Endometrial microvascular endothelial cells (primary cell): ENCODE measurements around the gene ADAMTS12. TPM values are rescaled to one million over a fixed set of nuclear protein-coding genes. Genes with fewer than 3 reads are reported as not detected.

Experiments
- in situ Hi-C: cut with HindIII; loops from 2 replicates; pipeline ENCODE4 v1.10.0; 2017; ENCODE audit warnings: low sequenced_read_pairs, low pct_unique_long_range_greater_than_20kb; ENCODE audit errors: inconsistent ontology term
- total RNA-seq: library from RNA; depleted of rRNA; stranded (reverse); fragments of >200 nt; gene quantifications from one replicate; pipeline ENCODE4 v1.2.3, GENCODE V29; 2015; ENCODE audit errors: inconsistent ontology term

ADAMTS12 gene
- total RNA-seq, 1 donor from 2014 or later: 0.84 TPM

- in situ Hi-C loops: loop anchor here (25.0 kb wide), 1 partner anchor 95 kb away; no protein-coding TSS in a partner anchor
Measured at GRCh38 chr5:33817301-33817700, 74.5 kb downstream of the ADAMTS12 start.

GRCh38 chr5:33816791-33817190 lies 75.0 kb downstream of the ADAMTS12 start:
- in situ Hi-C loops: loop anchor here (25.0 kb wide), 1 partner anchor 96 kb away; no protein-coding TSS in a partner anchor

- in situ Hi-C loops: loop anchor here (25.0 kb wide), 1 partner anchor 100 kb away; no protein-coding TSS in a partner anchor
Measured at GRCh38 chr5:33812746-33813145, 79.0 kb downstream of the ADAMTS12 start.

- in situ Hi-C loops: loop anchor here (25.0 kb wide), 1 partner anchor 102 kb away; no protein-coding TSS in a partner anchor
Measured at GRCh38 chr5:33810491-33811120, 81.2 kb downstream of the ADAMTS12 start.

- in situ Hi-C loops: loop anchor here (25.0 kb wide), 1 partner anchor 102 kb away; no protein-coding TSS in a partner anchor
Measured at GRCh38 chr5:33809936-33810335, 81.9 kb downstream of the ADAMTS12 start.

- in situ Hi-C loops: loop anchor here (25.0 kb wide), 1 partner anchor 104 kb away; no protein-coding TSS in a partner anchor
Measured at GRCh38 chr5:33808699-33809098, 83.1 kb downstream of the ADAMTS12 start.

GRCh38 chr5:33807771-33808170 lies 84.0 kb downstream of the ADAMTS12 start:
- in situ Hi-C loops: loop anchor here (25.0 kb wide), 1 partner anchor 105 kb away; no protein-coding TSS in a partner anchor

GRCh38 chr5:33806738-33807442 lies 84.9 kb downstream of the ADAMTS12 start:
- in situ Hi-C loops: loop anchor here (25.0 kb wide), 1 partner anchor 105 kb away; no protein-coding TSS in a partner anchor

GRCh38 chr5:33801292-33801691 lies 90.5 kb downstream of the ADAMTS12 start:
- in situ Hi-C loops: loop anchor here (25.0 kb wide), 1 partner anchor 111 kb away; no protein-coding TSS in a partner anchor

- in situ Hi-C loops: loop anchor here (25.0 kb wide), 1 partner anchor 112 kb away; no protein-coding TSS in a partner anchor
Measured at GRCh38 chr5:33800241-33800950, 91.4 kb downstream of the ADAMTS12 start.

GRCh38 chr5:33795496-33795895 lies 96.3 kb downstream of the ADAMTS12 start:
- in situ Hi-C loops: no loop called here

- in situ Hi-C loops: no loop called here
Measured at GRCh38 chr5:33794550-33795181, 97.1 kb downstream of the ADAMTS12 start.

- in situ Hi-C loops: no loop called here
Measured at GRCh38 chr5:33793836-33794549, 97.8 kb downstream of the ADAMTS12 start.

GRCh38 chr5:33793276-33793675 lies 98.5 kb downstream of the ADAMTS12 start:
- in situ Hi-C loops: no loop called here

GRCh38 chr5:33792559-33792958 lies 99.2 kb downstream of the ADAMTS12 start:
- in situ Hi-C loops: no loop called here

- in situ Hi-C loops: no loop called here
Measured at GRCh38 chr5:33789567-33789957, 102.2 kb downstream of the ADAMTS12 start.

- in situ Hi-C loops: no loop called here
Measured at GRCh38 chr5:33788922-33789566, 102.7 kb downstream of the ADAMTS12 start.

- in situ Hi-C loops: no loop called here
Measured at GRCh38 chr5:33785571-33785970, 106.2 kb downstream of the ADAMTS12 start.
